ENCODE results near the gene ARTN. TPM values are rescaled to one million over a fixed set of nuclear protein-coding genes. Genes with fewer than 3 reads are reported as not detected.

ARTN gene
- total and polyA plus RNA-seq, 9 of the 15 experiments (the other 6 are each of a cell fraction or from before 2014, with no cell fraction given), result 0.06 to 0.38 TPM; not detected in 7

GRCh38 chr1:43969416-43969745, 35.8 kb downstream of the ARTN start:
- CTCF ChIA-PET (ENCODE audit: low intra/inter-chr PET ratio), result no interaction called here
- DNase-seq (ENCODE audit: extremely low read depth in 1 of 4, low spot score in 3 of 4) (no peak), ATAC-seq (no peak; the same call in 1 of the 3 replicates), FAIRE-seq (no peak)
- Histone ChIP-seq H3K27ac (ENCODE audit: extremely low read depth, low read depth, low read length) (no peak overlapping the region), H3K4me2 (ENCODE audit: insufficient read depth, low read length) (peak overlapping the region; percentile 98), H3K9me1 (ENCODE audit: control insufficient read depth, insufficient read depth, low read length) (peaks cover 4% of the 10 kb centered on the region), H3K79me2 (ENCODE audit: control insufficient read depth, insufficient read depth, low read length) (peaks cover 16% of the 10 kb centered on the region), H4K20me1 (replicated peaks; ENCODE audit: control insufficient read depth, insufficient read depth, low read length) (no peaks in the 10 kb centered on the region), H3K9ac (ENCODE audit: insufficient read depth in 1 of 2, low read depth in 2 of 2, low read length in 2 of 2) (peak overlapping the region in 1 of 2 experiments; percentile 81; a peak in 2 of 4 replicates), H3K9me3 (replicated peaks; ENCODE audit: control insufficient read depth, insufficient read depth, low read depth, low read length) (no peaks in the 10 kb centered on the region), H3K4me1 (replicated peaks in 1 of 2; ENCODE audit: control insufficient read depth in 2 of 2, insufficient read depth in 2 of 2, low read length in 2 of 2) (peaks cover 10 to 29% of the 10 kb centered on the region in 2 experiments; a peak in 4 of 5 replicates), H3K4me3 (peak overlapping the region; percentile 100), H3K36me3 (ENCODE audit: control insufficient read depth, insufficient read depth, low read length) (peaks cover 41% of the 10 kb centered on the region), H3K27me3 (ENCODE audit: control insufficient read depth in 2 of 2, insufficient read depth in 2 of 2, low read length in 2 of 2) (no peaks in the 10 kb centered on the region), H2AFZ (ENCODE audit: low read depth, low read length) (peak overlapping the region; percentile 87)
- in situ Hi-C loops (cut with MboI), result no loop called here
- POLR2A ChIA-PET, result interaction anchor here (0.6 to 1.0 kb wide), 7 partner anchors 10 to 557 kb away, joined by 3 to 4 read pairs (median 3); partner anchors contain the start of gene IPO13
- intact Hi-C loops (cut with micrococcal nuclease), result loop anchor here (1.0 kb wide), 1 partner anchor 23 kb away; the partner anchor contains the start of gene IPO13
- BruUV-seq (replicated peaks), result no TSS peak
- WGBS (ENCODE audit: insufficient coverage, low coverage, missing lambda C conversion rate), result 36% methylated on average over 7 of the region's 7 CpGs
- TF ChIP-seq NR2C2 (CRISPR knock-in tag; IDR thresholded peaks at IDR 0.05) (no peak), NR2C2 (tag; IDR thresholded peaks at IDR 0.05) (0 out of 2 replicates have a peak, but pooled peaks have one; percentile 92), HIVEP1 (CRISPR knock-in tag; IDR thresholded peaks at IDR 0.05) (no peak), OTX1 (CRISPR knock-in tag; IDR thresholded peaks at IDR 0.05) (peak; percentile 56), HDGF (IDR thresholded peaks at IDR 0.05) (0 out of 2 replicates have a peak, but pooled peaks have one; percentile 32), ZNF431 (CRISPR knock-in tag; IDR thresholded peaks at IDR 0.05) (no peak), ILF3 (IDR thresholded peaks at IDR 0.05; ENCODE audit: borderline replicate concordance) (no peak), ZFPM2 (CRISPR knock-in tag; IDR thresholded peaks at IDR 0.05) (no peak), THRB (CRISPR knock-in tag; conservative IDR thresholded peaks at IDR 0.05) (0 out of 2 replicates have a peak, but pooled peaks have one; percentile 19), REST (IDR thresholded peaks at IDR 0.05; ENCODE audit: borderline replicate concordance) (peak; percentile 10; the same call in 1 of the 2 replicates), REST (CRISPR knock-in tag; IDR thresholded peaks at IDR 0.05; ENCODE audit: low read depth) (0 out of 2 replicates have a peak, but pooled peaks have one; percentile 8), BHLHE40 (IDR thresholded peaks at IDR 0.05; ENCODE audit: low read length) (peak; percentile 15; the same call in 1 of the 2 replicates), HSF4 (CRISPR knock-in tag; IDR thresholded peaks at IDR 0.05; ENCODE audit: borderline replicate concordance) (no peak), NR2C1 (IDR thresholded peaks at IDR 0.05) (no peak), NR2C1 (tag; IDR thresholded peaks at IDR 0.05) (no peak), EHMT2 (IDR thresholded peaks at IDR 0.05) (peak; percentile 35; the same call in 1 of the 2 replicates)

Measured in K562 (cell line).